Bronchial smooth muscle cell (primary cell): ENCODE measurements around the gene HLA-DPA1. TPM values are rescaled to one million over a fixed set of nuclear protein-coding genes. Genes with fewer than 3 reads are reported as not detected.

Experiments
- total RNA-seq: library from RNA; depleted of rRNA; stranded (reverse); fragments of >200 nt; gene quantifications from 2 replicates; pipeline ENCODE4 v1.2.1, GENCODE V29; 2014

The HLA-DPA1 gene
- 2.4 TPM in 1 of 2 replicates, not detected in the other for total RNA-seq

GRCh38 chr6:33073431-33073871, at the start of gene HLA-DPA1:
HLA-DPA1 (minus strand) TSS chr6:33073649.

GRCh38 chr6:33075568-33076405, 2.3 kb upstream of the HLA-DPA1 start, which contains the start of gene HLA-DPB1:
HLA-DPB1 (plus strand) TSS chr6:33075990; CDS start chr6:33076042, 52 bp downstream.

Other genes starting within 250 kb of the HLA-DPA1 start
- gene TAP2, start 234.9 kb downstream of the HLA-DPA1 start, total RNA-seq, result 22.1 and 28.9 TPM in 2 replicates
- gene PSMB8, start 229.6 kb downstream of the HLA-DPA1 start, total RNA-seq, result 71.3 and 74.7 TPM in 2 replicates
- gene TAP1, start 219.9 kb downstream of the HLA-DPA1 start, total RNA-seq, result 31.8 and 34.8 TPM in 2 replicates
- 48.1 and 49.2 TPM in 2 replicates for gene PSMB9, start 219.5 kb downstream of the HLA-DPA1 start, total RNA-seq
- gene HLA-DMB, start 132.6 kb downstream of the HLA-DPA1 start, total RNA-seq, result 0.09 and 0.79 TPM in 2 replicates
- 4.6 and 5.3 TPM in 2 replicates for gene HLA-DMA, start 120.6 kb downstream of the HLA-DPA1 start, total RNA-seq
- 43.8 and 55.0 TPM in 2 replicates for gene BRD2, start 105.1 kb downstream of the HLA-DPA1 start, total RNA-seq
- gene HLA-DOA, start 64.1 kb downstream of the HLA-DPA1 start, total RNA-seq, result under 0.01 TPM in 1 of 2 replicates, not detected in the other
- 3.5 and 10.4 TPM in 2 replicates for gene HLA-DPB1, start 2.3 kb upstream of the HLA-DPA1 start, total RNA-seq
- 0.16 and 0.17 TPM in 2 replicates for gene COL11A2, start 118.8 kb upstream of the HLA-DPA1 start, total RNA-seq
- 25.2 and 26.4 TPM in 2 replicates for gene RXRB, start 127.0 kb upstream of the HLA-DPA1 start, total RNA-seq
- 121 and 154 TPM in 2 replicates for gene SLC39A7, start 127.2 kb upstream of the HLA-DPA1 start, total RNA-seq
- 9.5 and 10.9 TPM in 2 replicates for gene HSD17B8, start 131.0 kb upstream of the HLA-DPA1 start, total RNA-seq
- gene RING1, start 134.9 kb upstream of the HLA-DPA1 start, total RNA-seq, result 45.4 and 50.0 TPM in 2 replicates
- 46.5 and 49.3 TPM in 2 replicates for gene VPS52, start 198.2 kb upstream of the HLA-DPA1 start, total RNA-seq
- 6,387 and 9,959 TPM in 2 replicates for gene RPS18, start 198.4 kb upstream of the HLA-DPA1 start, total RNA-seq
- gene B3GALT4, start 203.5 kb upstream of the HLA-DPA1 start, total RNA-seq, result 13.6 and 14.6 TPM in 2 replicates
- 71.7 and 97.4 TPM in 2 replicates for gene WDR46, start 215.6 kb upstream of the HLA-DPA1 start, total RNA-seq
- gene PFDN6, start 216.0 kb upstream of the HLA-DPA1 start, total RNA-seq, result 29.7 and 41.6 TPM in 2 replicates
- gene RGL2, start 225.3 kb upstream of the HLA-DPA1 start, total RNA-seq, result 21.9 and 23.9 TPM in 2 replicates
- 28.6 and 31.1 TPM in 2 replicates for gene TAPBP, start 240.4 kb upstream of the HLA-DPA1 start, total RNA-seq
- 21.8 and 34.4 TPM in 2 replicates for gene ZBTB22, start 244.1 kb upstream of the HLA-DPA1 start, total RNA-seq
- gene DAXX, start 249.3 kb upstream of the HLA-DPA1 start, total RNA-seq, result 32.8 and 72.2 TPM in 2 replicates